Suppressor macrophage treated with lipopolysaccharide for 1 hour (primary cell): ENCODE results near the gene ATG16L1.
A peak's percentile ranks its signal among the peaks of the same experiment; 100 is the strongest.

Experiments
- DNase-seq, 3 donors: peaks; one replicate each; pipeline ENCODE4 v3.0.0-alpha.2; 2020 to 2022

The ATG16L1 gene

DNA sequence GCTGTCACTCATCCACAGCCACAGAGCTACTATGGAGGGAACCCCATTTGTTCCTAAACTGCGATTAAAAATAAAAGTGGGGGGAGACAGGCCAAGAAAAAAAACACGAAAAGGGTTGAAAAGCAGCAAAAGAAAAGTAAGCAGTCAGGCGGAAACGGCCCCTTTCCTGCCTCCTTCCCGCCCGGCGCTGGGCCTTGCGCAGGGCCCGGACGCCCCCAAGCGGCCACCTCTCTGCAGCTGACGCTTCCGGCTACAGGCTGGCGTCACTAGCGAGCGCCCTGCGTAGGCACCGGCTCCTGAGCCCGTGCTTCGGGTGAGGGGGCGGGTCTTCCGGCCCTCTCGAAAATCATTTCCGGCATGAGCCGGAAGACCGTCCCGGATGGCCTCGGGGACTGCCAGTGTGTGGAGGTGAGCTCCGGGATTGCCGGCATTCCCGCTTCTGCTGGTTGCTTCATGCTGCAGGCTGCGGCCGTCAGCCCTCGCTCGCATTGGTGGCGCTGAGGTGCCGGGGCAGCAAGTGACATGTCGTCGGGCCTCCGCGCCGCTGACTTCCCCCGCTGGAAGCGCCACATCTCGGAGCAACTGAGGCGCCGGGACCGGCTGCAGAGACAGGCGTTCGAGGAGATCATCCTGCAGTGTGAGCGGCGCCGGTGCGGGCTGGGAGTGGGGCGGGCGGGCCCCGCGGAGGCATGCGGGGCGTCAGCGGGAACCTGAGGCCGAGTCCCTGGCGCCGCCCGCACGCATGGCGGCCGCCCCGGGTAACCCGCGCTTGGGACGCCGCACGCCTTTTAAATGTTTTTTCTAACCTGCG lies at the start of gene ATG16L1:
Gene ATG16L1 (plus strand): TSS at position 368 of the 811 bp plus-strand sequence. CDS start 155 bp downstream, at position 523.
- peak; percentile 98 for DNase-seq

DNA sequence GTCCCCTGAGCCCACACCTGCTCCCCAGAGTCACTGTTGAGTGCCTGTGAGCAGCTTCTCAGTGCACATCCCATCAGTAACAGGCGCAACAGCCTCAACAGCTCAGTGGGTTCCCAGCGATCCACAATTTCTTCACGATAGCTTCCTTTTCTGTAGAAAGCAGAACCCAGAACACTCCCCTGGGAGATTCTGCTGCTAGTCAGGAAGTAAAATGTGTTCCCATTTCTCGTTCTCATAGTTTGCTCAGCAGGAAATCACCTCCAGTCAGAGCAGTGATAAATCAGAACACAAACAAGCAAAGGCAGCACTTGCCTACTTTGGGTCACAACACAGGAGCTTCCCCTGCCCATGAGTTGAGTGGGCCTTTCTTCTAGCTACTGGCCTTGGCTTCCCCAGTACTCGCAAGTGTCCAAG lies 48.9 kb upstream of the ATG16L1 start:
- DNase-seq, result peak; percentile 89 to 95 (median 94)

DNA sequence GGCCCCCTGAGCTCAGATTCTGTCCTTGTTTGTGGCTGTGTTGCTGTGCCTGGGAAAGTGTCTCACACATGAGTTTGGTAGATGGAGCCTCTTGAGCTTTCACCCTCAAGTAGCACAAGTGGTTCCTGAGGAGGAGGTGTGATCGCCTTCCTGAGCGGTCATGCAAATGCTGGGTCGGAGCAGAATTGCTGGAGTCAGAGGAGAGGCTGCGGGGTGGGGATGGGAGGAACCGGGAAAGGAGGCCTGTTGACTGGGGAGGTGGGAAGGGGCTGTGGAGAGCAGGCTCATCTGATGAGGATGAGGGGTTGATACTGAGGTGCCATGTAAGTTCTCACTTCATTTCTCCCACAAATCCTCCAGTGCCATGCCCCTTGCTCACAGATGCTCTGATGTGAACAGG lies 48.4 kb upstream of the ATG16L1 start:
- no peak for DNase-seq

DNA sequence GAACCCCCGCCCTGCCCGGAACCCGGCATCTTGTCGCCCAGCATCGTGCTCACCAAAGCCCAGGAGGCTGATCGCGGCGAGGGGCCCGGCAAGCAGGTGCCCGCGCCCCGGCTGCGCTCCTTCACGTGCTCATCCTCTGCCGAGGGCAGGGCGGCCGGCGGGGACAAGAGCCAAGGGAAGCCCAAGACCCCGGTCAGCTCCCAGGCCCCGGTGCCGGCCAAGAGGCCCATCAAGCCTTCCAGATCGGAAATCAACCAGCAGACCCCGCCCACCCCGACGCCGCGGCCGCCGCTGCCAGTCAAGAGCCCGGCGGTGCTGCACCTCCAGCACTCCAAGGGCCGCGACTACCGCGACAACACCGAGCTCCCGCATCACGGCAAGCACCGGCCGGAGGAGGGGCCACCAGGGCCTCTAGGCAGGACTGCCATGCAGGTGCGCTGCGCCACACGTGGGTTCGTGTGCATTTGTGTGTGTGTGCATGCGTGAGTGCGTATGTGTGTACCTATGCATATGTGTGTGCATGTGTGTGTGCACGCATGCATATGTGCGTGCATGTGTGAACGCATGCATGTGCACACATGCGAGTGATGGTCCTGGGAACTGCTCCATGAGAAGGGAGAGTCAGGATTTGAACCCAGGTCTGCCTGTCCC lies 47.1 kb upstream of the ATG16L1 start:
- DNase-seq, result no peak

DNA sequence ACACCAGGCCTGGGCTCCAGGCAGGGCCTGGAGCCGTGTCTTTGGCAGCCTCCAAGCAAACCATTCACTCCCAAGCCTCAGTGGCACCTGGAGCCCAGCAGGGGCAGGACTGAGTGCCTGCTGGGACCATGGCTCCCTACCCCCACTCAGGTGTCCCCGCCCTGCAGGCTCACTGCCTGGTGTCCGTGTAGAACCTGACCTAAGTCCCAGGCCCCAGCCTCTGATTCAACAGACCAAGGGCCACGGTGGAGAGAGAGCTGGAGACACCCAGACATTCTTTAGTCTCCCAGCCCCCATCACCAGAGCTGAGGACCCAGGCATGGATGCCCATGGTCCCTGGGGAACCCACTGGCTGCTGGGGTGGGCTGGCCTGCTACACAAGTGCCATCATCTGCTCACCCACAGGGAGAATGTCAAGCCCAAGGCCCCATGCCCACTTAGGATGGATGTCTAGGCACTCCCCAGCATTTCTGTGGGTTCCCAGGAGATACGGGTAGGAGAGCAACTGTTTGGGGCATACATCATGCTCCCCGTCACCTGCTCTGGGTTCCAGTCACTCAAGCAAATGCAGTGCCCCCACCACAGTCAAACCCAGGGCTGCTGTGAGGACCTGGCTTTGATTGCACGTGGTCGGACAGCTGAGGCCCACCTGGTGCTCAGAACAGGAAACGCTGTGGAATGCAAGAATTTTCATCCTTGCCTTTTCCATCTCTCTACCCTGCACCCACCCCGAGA lies 42.9 kb upstream of the ATG16L1 start:
- no peak for DNase-seq

GRCh38 chr2:233209117-233209532 lies 42.3 kb upstream of the ATG16L1 start:
- no peak for DNase-seq

GRCh38 chr2:233209533-233210171 lies 41.8 kb upstream of the ATG16L1 start:
- no peak for DNase-seq

DNA sequence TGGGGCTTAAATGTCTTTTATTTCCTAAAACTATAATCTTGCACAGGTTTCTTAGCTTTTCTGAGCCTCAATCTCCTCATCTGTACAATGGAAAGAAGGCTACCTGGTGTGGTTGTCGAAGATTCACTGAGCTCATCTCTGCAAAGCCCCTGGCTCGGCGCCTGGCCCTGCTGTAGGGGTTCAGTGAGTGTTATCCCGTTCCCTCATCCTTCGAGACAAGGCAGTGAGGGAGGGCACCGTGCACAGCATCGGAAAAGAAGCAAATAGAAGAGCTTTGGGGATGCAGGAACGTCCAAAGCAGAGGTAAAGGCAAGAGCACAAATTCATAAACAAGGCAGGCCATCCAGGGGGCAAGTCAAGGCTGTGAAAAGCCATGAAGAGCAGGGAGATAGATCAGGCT lies 41.2 kb upstream of the ATG16L1 start:
- no peak for DNase-seq

GRCh38 chr2:233210843-233211547 lies 40.5 kb upstream of the ATG16L1 start:
- no peak for DNase-seq

- no peak for DNase-seq
These were observed 40.0 kb upstream of the ATG16L1 start for GRCh38 chr2:233211548-233211895.

GRCh38 chr2:233213011-233213410 lies 38.5 kb upstream of the ATG16L1 start:
- no peak for DNase-seq

- no peak for DNase-seq
These were observed 37.5 kb upstream of the ATG16L1 start for GRCh38 chr2:233213975-233214374.

DNA sequence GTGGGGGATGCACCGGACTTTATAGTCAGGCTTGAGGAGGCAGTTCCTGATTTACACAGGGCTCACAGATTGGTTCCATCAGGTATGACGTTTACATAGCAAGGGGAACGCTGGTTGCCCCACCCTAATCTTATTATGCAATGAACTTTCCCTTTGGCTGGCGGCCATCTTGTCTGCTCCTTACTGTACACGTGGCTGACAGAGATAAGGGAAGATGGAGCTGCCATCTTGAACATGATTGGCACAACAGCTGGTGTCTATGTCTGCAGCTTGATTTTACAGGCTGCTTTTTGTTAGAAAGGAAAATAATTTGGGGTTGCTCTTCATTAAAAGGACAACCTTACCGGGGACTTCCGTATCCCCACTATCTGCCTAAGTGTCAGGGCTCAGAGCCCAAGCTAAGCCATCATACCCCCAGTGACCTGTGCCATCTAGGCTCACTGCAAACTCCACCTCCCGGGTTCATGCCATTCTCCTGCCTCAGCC lies 33.5 kb upstream of the ATG16L1 start:
- DNase-seq, result peak; percentile 29 to 32 (median 30)

- DNase-seq, result no peak
These were observed 32.6 kb upstream of the ATG16L1 start for GRCh38 chr2:233218836-233219235.

DNA sequence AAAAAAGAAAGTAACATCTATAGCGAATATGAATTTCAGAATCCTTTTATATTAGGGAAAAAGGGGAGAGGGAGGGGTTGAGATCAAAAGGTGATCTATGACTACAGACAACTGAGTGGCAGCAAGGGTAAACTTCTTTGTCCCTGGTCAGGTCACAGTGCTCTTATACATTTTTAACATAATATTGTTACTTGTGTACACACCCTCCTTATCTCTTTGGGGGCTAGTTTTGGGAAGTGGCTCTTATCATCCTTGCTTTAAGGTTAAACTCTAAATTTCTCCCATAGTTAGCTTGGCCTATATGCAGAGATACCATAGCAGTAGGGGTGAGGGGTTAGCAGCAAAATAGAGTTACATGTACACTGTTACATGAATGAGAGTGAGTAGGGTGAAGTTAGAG lies 31.6 kb upstream of the ATG16L1 start:
- DNase-seq, result no peak

- peak; percentile 46 to 63 (median 60) for DNase-seq
These were observed 30.0 kb upstream of the ATG16L1 start for GRCh38 chr2:233221378-233222063.

- DNase-seq, result peak; percentile 57 to 78 (median 73)
These were observed 28.2 kb upstream of the ATG16L1 start for GRCh38 chr2:233223059-233223894.

DNA sequence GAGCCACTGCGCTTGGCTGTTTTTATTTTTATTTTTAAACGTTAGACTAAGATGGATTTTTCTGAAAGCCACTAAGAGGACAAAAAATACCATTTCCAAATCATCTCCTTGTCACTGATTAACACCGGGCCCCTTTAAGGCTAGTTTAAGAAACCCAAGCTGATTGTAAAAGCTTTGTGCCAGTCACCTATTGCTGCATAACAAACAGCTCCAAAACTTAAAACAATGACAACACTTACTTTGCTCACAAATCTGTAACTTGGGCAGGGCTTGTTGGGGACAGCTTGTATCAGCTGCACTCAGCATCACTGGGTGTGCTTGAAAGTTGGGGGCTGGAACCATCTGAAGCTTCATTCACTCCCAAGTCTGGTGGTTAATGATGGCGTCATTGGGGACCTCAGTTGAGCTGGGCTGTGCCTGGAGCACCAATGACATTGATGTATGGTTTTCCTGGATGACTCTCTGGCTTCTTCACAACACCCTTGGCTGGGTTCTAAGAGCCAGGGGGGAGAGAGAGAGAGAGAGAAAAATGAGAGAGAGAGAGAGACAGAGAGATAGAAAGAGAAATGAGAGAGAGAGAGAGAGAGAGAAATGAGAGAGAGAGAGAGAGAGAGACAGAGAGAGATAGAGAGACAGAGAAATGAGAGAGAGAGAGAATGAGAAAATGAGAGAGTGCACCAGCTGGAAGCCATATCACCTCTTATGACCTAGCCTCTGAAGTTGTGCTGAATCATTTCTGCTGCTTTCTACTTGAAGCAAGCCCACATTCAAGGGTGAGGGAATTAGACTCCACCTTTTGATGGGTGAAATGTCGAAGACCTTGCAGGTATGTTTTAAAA lies 26.0 kb upstream of the ATG16L1 start:
- no peak for DNase-seq

DNA sequence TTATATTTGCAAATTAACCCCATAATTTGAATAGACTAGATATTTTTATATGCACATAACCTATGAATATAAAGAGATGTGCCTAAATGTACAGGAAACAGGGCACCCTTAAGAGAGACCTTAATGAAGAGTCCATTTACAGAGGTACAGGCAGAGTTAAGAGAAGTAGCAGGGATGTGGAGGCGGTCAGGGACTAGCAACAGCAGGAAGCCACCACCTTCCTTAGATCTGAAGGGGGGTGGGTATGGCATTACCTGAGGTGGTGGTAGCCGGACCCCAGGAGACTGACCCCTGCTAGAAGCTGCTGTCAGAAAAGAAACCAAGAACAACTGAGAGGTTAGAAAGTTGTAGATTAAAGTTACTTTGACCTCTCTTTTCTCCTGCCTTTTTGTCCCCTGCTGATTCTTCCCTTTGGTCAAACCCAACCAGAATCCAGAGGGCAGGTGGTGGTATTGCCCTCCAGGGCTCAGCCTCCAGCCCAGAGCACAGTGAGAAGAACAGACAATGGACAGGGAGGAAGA lies 24.9 kb upstream of the ATG16L1 start:
- no peak for DNase-seq
